ENCODE results near the gene BTD.

Gene BTD

GRCh38 chr3:15630646-15631350, 29.3 kb downstream of the BTD start:
- no peak for TF ChIP-seq CTCF (IDR thresholded peaks at IDR 0.05; ENCODE audit: low read depth, low read length, missing control alignments)
- no peak for DNase-seq (ENCODE audit: extremely low read depth, low read depth)
- no peak overlapping the region for H3K4me3 ChIP-seq (replicated peaks; ENCODE audit: low read depth, low read length)

GRCh38 chr3:15631426-15632211, 30.1 kb downstream of the BTD start:
- TF ChIP-seq CTCF (IDR thresholded peaks at IDR 0.05; ENCODE audit: low read depth, low read length, missing control alignments), result no peak
- no peak for DNase-seq (ENCODE audit: extremely low read depth, low read depth)
- no peak overlapping the region for H3K4me3 ChIP-seq (replicated peaks; ENCODE audit: low read depth, low read length)

DNA sequence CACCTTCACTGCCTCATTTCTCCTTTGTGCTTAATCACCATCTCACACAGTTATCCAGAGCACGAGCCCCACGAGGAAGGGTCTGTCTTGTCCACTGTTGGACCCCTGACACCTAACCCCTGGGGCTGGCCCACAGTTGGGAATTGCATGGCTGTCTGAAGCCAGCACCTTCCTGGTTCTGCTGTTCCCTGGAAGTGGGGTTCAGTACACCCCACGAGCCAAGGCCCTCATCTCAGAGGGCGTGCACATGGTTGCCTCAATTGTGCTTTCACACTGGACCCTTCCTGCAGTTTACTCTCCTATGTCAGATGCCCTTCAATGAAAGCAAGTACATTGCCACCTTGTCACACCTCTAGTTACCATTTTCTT, 30.7 kb downstream of the BTD start:
- no peak for TF ChIP-seq CTCF (IDR thresholded peaks at IDR 0.05; ENCODE audit: low read depth, low read length, missing control alignments)
- no peak for DNase-seq (ENCODE audit: extremely low read depth, low read depth)
- H3K4me3 ChIP-seq (replicated peaks; ENCODE audit: low read depth, low read length), result no peak overlapping the region

DNA sequence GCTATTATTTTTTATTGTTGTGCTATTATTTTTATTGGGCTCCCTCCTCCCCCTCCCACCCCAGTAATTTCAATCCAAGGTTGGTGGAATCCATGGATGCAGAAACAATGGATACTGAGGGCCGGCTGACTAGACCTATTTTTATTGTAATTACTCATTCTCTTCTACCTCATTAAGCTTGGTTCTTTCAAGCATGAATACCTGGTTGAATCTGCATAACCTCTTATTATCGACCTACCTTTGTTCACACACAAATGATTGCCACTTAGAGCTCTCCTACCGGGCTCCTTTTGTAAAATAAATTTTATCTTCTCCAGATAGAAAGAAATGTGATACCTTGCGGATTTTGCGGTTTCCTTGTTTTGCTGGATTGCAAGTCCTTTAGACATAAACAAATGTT, 31.6 kb downstream of the BTD start:
- no peak overlapping the region for H3K4me3 ChIP-seq (replicated peaks; ENCODE audit: low read depth, low read length)
- TF ChIP-seq CTCF (IDR thresholded peaks at IDR 0.05; ENCODE audit: low read depth, low read length, missing control alignments), result no peak
- DNase-seq (ENCODE audit: extremely low read depth, low read depth), result no peak

DNA sequence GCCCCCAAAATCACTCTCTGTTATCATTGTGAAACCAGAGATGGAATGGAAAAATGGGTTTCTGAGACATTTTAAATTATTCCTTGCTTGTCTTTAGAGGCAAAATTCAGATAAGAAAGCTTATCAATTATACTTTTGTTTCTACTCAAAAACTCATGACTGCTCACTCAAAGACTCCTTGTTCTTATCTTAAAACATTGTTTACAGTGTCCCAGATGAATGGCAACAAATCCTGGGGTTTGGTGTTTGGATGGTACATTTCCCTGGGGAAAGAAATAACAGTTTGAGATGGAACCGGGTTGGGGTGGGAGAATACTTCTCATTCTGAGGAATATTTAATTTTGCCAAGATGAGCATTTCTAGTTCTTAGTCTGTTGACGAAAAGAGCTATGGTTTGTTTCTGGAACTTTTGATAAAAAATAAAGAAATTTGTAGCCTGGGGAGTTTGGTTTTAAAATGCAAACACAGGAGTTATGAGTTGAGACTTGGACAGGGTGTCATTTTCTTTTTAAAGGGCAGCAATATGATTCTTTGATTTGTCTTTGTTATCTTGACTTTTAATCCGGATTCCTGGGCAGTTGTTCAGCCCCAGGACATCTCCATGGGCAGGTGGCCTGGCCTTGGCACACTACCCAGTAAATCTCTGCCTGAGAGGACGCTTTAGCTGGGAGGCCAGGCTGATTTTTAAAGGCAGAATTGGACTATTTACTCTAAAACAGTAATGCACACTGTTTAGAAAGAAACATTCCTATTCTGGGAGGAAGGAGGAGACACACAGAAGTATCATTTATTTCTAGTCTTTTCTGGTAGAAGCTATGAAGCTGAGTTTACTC, 32.4 kb downstream of the BTD start:
- H3K4me3 ChIP-seq (replicated peaks; ENCODE audit: low read depth, low read length), result no peak overlapping the region
- TF ChIP-seq CTCF (IDR thresholded peaks at IDR 0.05; ENCODE audit: low read depth, low read length, missing control alignments), result no peak
- DNase-seq (ENCODE audit: extremely low read depth, low read depth), result no peak

DNA sequence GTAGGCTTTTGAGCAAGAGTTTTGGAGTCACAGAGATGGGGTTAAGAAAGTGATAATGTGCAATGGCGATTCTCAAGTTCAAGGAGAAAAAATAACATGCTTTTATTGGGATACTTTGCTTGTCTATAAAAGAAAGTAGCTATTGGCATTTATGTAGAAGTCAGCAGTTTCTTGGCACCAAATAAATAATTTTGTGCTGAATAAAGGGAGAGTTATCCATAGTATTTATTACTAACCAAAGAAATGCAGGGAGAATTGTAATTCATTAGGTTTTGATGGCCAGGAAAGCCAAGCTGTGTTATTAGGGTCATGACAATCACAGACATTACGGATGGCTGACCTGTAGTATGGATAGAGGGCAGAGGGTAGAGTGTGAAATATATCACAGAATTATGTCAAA, 33.1 kb downstream of the BTD start:
- no peak for DNase-seq (ENCODE audit: extremely low read depth, low read depth)
- no peak for TF ChIP-seq CTCF (IDR thresholded peaks at IDR 0.05; ENCODE audit: low read depth, low read length, missing control alignments)
- no peak overlapping the region for H3K4me3 ChIP-seq (replicated peaks; ENCODE audit: low read depth, low read length)

All from HFF-Myc (cell line).